HCT116 (cell line): Measurements from ENCODE around the gene SYTL3. TPM values are rescaled to one million over a fixed set of nuclear protein-coding genes. Genes with fewer than 3 reads are reported as not detected.
"Not testable (repeated sequence)": the region's sequence is repeated elsewhere in the genome, so short reads cannot be mapped to it uniquely, and the experiment has no call there.

ENCODE experiments used
- ATAC-seq: fragments of 200-7000 bp; cut with Tn5 transposase; 2 replicates; pipeline ENCODE4 v1.9.1; 2020; ENCODE audit warnings: mild to moderate bottlenecking, moderate library complexity
- BruUV-seq: library from RNA; stranded (reverse); fragments of 400-500 nt; replicated peaks from 2 replicates; lab custom pipeline; 2021; lab: Mats Ljungman, UMichigan
- CTCF ChIA-PET: fragments of 300-600 bp; sonication (Branson Sonifier 250); formaldehyde crosslinking; loops from one replicate; lab custom pipeline; 2021; ENCODE audit warnings: antibody characterized with exemption; lab: Charles Lee
- POLR2A ChIA-PET: fragments of 300-600, 350-600 bp; sonication (Branson Sonifier 250); formaldehyde crosslinking; loops from one replicate; lab custom pipeline; 2021; ENCODE audit warnings: antibody characterized with exemption; lab: Charles Lee
- RAD21 ChIA-PET, 2 experiments: fragments of 300-600 bp; sonication (Branson Sonifier 250); formaldehyde crosslinking; loops; one replicate each; lab custom pipeline; 2023; ENCODE audit warnings: low total read pairs in 2 of 2; ENCODE audit not compliant: uncharacterized antibody in 2 of 2, unreplicated experiment in 2 of 2, low non-redundant PET in 1 of 2; lab: Charles Lee
- DNase-seq: peaks from one replicate; pipeline ENCODE4 v3.0.0-alpha.2; 2010; ENCODE audit warnings: low read depth, low spot score
- H2AFZ ChIP-seq: fragments of 200-600 bp; shearing (Covaris generic), sonication (generic); 2 replicates; pipeline ENCODE4 v1.6.1; 2017; ENCODE audit warnings: low read depth, mixed run types, mixed read lengths, antibody characterized with exemption, low read length; ENCODE audit not compliant: poor library complexity, severe bottlenecking
- H3K27ac ChIP-seq: 2 replicates; pipeline ENCODE4 v1.5.1; 2012; ENCODE audit warnings: low read depth, low read length
- H3K27me3 ChIP-seq: fragments of 200-600 bp; sonication (generic); 2 replicates; pipeline ENCODE4 v1.6.1; 2016; ENCODE audit warnings: mixed run types, low read length, mixed read lengths; ENCODE audit not compliant: insufficient read depth
- H3K36me3 ChIP-seq, 2 experiments: fragments of 200-500 bp in 1 of 2; fragments of 200-600 bp in 1 of 2; sonication (Bioruptor generic) in 1 of 2; sonication (generic) in 1 of 2; 2 replicates each; pipeline versions ENCODE4 v1.5.1 to v1.6.1; 2014 to 2016; ENCODE audit warnings: low read length in 2 of 2, inconsistent platforms in 1 of 2, mixed read lengths in 1 of 2, mixed run types in 1 of 2; ENCODE audit not compliant: insufficient read depth in 2 of 2, control insufficient read depth in 1 of 2
- H3K4me1 ChIP-seq, 2 experiments: fragments of 200-600 bp in 1 of 2; sonication (generic) in 1 of 2; 2 replicates each; pipeline versions ENCODE4 v1.5.1 to v1.6.1; 2012 to 2017; ENCODE audit warnings: low read length in 2 of 2, inconsistent platforms in 1 of 2, mild to moderate bottlenecking in 1 of 2, mixed read lengths in 1 of 2, mixed run types in 1 of 2, moderate library complexity in 1 of 2; ENCODE audit not compliant: insufficient read depth in 2 of 2, control insufficient read depth in 1 of 2
- H3K4me2 ChIP-seq: fragments of 200-600 bp; sonication (generic); 2 replicates; pipeline ENCODE4 v1.6.1; 2017; ENCODE audit warnings: mixed run types, low read length, mixed read lengths
- H3K4me3 ChIP-seq, 2 experiments: fragments of 200-600 bp in 1 of 2; sonication (generic) in 1 of 2; replicated peaks in 1 of 2; 2 replicates each; pipeline ENCODE4 v1.5.1; 2011 to 2016; ENCODE audit warnings: low read length in 2 of 2, control low read depth in 1 of 2, low read depth in 1 of 2, mild to moderate bottlenecking in 1 of 2, mixed read lengths in 1 of 2, mixed run types in 1 of 2
- H3K79me2 ChIP-seq: fragments of 200-600 bp; sonication (generic); 2 replicates; pipeline ENCODE4 v1.6.1; 2017; ENCODE audit warnings: mild to moderate bottlenecking, mixed run types, low read length, moderate library complexity, mixed read lengths; ENCODE audit not compliant: insufficient read depth
- H3K9ac ChIP-seq: fragments of 200-600 bp; sonication (generic); 2 replicates; pipeline ENCODE4 v1.6.1; 2016; ENCODE audit warnings: low read length, mixed read lengths
- H3K9me2 ChIP-seq: fragments of 200-600 bp; sonication (generic), shearing (Covaris generic); 2 replicates; pipeline ENCODE4 v1.6.1; 2017; ENCODE audit warnings: mixed run types, mild to moderate bottlenecking, moderate library complexity; ENCODE audit not compliant: insufficient read depth
- H3K9me3 ChIP-seq, 2 experiments: fragments of 200-500 bp in 1 of 2; fragments of 200-600 bp in 1 of 2; sonication (Bioruptor generic) in 1 of 2; sonication (generic) in 1 of 2; 2 replicates each; pipeline ENCODE4 v1.6.1; 2014 to 2017; ENCODE audit warnings: low read length in 2 of 2, mixed read lengths in 2 of 2, inconsistent platforms in 1 of 2, low read depth in 1 of 2, mild to moderate bottlenecking in 1 of 2, mixed run types in 1 of 2, moderate library complexity in 1 of 2; ENCODE audit not compliant: control insufficient read depth in 1 of 2, insufficient read depth in 1 of 2
- H4K20me1 ChIP-seq: fragments of 200-600 bp; sonication (generic), shearing (Covaris generic); 2 replicates; pipeline ENCODE4 v1.6.1; 2017; ENCODE audit warnings: mixed run types, mild to moderate bottlenecking, moderate library complexity; ENCODE audit not compliant: insufficient read depth
- ATF3 ChIP-seq: IDR thresholded peaks from 2 replicates; pipeline ENCODE4 v1.6.1; 2012
- CEBPB ChIP-seq: IDR thresholded peaks from 2 replicates; pipeline ENCODE4 v1.6.1; 2012; ENCODE audit warnings: low read depth
- EGR1 ChIP-seq: IDR thresholded peaks from 2 replicates; pipeline ENCODE4 v1.6.1; 2012; ENCODE audit warnings: low read depth
- EZH2phosphoT487 ChIP-seq: fragments of 200-600 bp; IDR thresholded peaks from 2 replicates; pipeline ENCODE4 v1.6.1; 2018; ENCODE audit warnings: antibody characterized with exemption, borderline replicate concordance
- FOSL1 ChIP-seq: IDR thresholded peaks from 2 replicates; pipeline ENCODE4 v1.6.1; 2012; ENCODE audit warnings: low read depth
- MAX ChIP-seq: IDR thresholded peaks from 2 replicates; pipeline ENCODE4 v1.6.1; 2012
- POLR2A ChIP-seq: IDR thresholded peaks from 2 replicates; pipeline ENCODE4 v1.7.0; 2011; ENCODE audit warnings: borderline replicate concordance; ENCODE audit not compliant: insufficient read depth, insufficient read length; ENCODE audit errors: extremely low read depth
- POLR2AphosphoS5 ChIP-seq: IDR thresholded peaks from 2 replicates; pipeline ENCODE4 v1.6.1; 2011; ENCODE audit warnings: mild to moderate bottlenecking, low read depth, low read length, moderate library complexity
- REST ChIP-seq: IDR thresholded peaks from 2 replicates; pipeline ENCODE4 v1.6.1; 2012; ENCODE audit warnings: low read depth
- SP1 ChIP-seq: IDR thresholded peaks from 2 replicates; pipeline ENCODE4 v1.6.1; 2012; ENCODE audit warnings: low read depth
- SRF ChIP-seq: IDR thresholded peaks from 2 replicates; pipeline ENCODE4 v1.6.1; 2012; ENCODE audit warnings: low read depth
- TCF7L2 ChIP-seq: IDR thresholded peaks from 2 replicates; pipeline ENCODE4 v1.7.0; 2011; ENCODE audit warnings: borderline replicate concordance, inconsistent platforms; ENCODE audit not compliant: insufficient read depth, insufficient read length; ENCODE audit errors: extremely low read depth
- YY1 ChIP-seq: IDR thresholded peaks from 2 replicates; pipeline ENCODE4 v1.6.1; 2011; ENCODE audit warnings: low read length, low read depth, moderate library complexity, mild to moderate bottlenecking; ENCODE audit not compliant: insufficient replicate concordance; ENCODE audit errors: extremely low read depth
- ZFX ChIP-seq: fragments of 450-650 bp; IDR thresholded peaks from 2 replicates; pipeline ENCODE4 v1.6.1; 2017
- intact Hi-C: fragments of 100-400 bp; cut with micrococcal nuclease; formaldehyde crosslinking; loops from 2 replicates; pipeline ENCODE4 v1.10.0; 2022
- total RNA-seq: library from RNA; stranded (reverse); gene quantifications from one replicate; pipeline ENCODE4 v1.2.1, GENCODE V29; 2021; ENCODE audit not compliant: unreplicated experiment

SYTL3 gene
- total RNA-seq, 1 experiment from 2014 or later = 55.3 TPM

GRCh38 chr6:158669145-158670035 is 19.5 kb downstream of the SYTL3 start:
- ATAC-seq = no peak
- no peak overlapping the region for H3K4me3 ChIP-seq
- POLR2A ChIA-PET = no interaction called here
- TF ChIP-seq MAX = no peak
- no peak for TF ChIP-seq SRF
- no peak for TF ChIP-seq EGR1
- no peak for TF ChIP-seq EZH2phosphoT487
- TF ChIP-seq YY1 = no peak
- TF ChIP-seq ZFX = no peak
- TF ChIP-seq ATF3 = no peak
- TF ChIP-seq REST = no peak
- TF ChIP-seq FOSL1 = no peak
- no peak for TF ChIP-seq CEBPB
- no peak for TF ChIP-seq TCF7L2
- TF ChIP-seq POLR2AphosphoS5 = no peak
- TF ChIP-seq POLR2A = no peak
- no peak for TF ChIP-seq SP1
- H3K9me3 ChIP-seq = no peaks in the 10 kb centered on the region
- H3K9me2 ChIP-seq = no peaks in the 10 kb centered on the region
- no peak overlapping the region for H3K9ac ChIP-seq
- H3K27me3 ChIP-seq = no peaks in the 10 kb centered on the region
- RAD21 ChIA-PET = no interaction called here
- no peaks in the 10 kb centered on the region for H4K20me1 ChIP-seq
- no peak overlapping the region for H3K4me2 ChIP-seq
- H3K4me1 ChIP-seq = no peaks in the 10 kb centered on the region
- no TSS peak for BruUV-seq
- no peak overlapping the region for H3K27ac ChIP-seq
- intact Hi-C loops = no loop called here
- H3K36me3 ChIP-seq = no peaks in the 10 kb centered on the region
- no peaks in the 10 kb centered on the region for H3K79me2 ChIP-seq
- no peak for DNase-seq
- CTCF ChIA-PET = no interaction called here
- H2AFZ ChIP-seq = no peak overlapping the region

GRCh38 chr6:158672119-158672518 is 22.3 kb downstream of the SYTL3 start:
- H3K79me2 ChIP-seq, DNase-seq, H3K4me1 ChIP-seq, H3K9me3 ChIP-seq, intact Hi-C loops, H2AFZ ChIP-seq, BruUV-seq, H3K9me2 ChIP-seq, H3K4me2 ChIP-seq, H4K20me1 ChIP-seq, H3K27me3 ChIP-seq, ATAC-seq, H3K27ac ChIP-seq, H3K36me3 ChIP-seq, H3K9ac ChIP-seq, H3K4me3 ChIP-seq: not testable (repeated sequence)
- POLR2A ChIA-PET = interaction anchor here (0.9 to 1.4 kb wide), 2 partner anchors 26 to 28 kb away, joined by 3 to 4 read pairs; partner anchors contain the start of gene DYNLT1
- RAD21 ChIA-PET = interaction anchor here in 1 of 2 experiments (0.6 to 1.2 kb wide), 2 partner anchors 26 to 460 kb away, joined by 3 to 5 read pairs; no protein-coding TSS in a partner anchor
- CTCF ChIA-PET = interaction anchor here (0.9 to 2.0 kb wide), 3 partner anchors 18 to 458 kb away, joined by 3 to 12 read pairs (median 3); partner anchors contain the start of gene DYNLT1
